ENCODE data around the gene TP53INP2. TPM values are rescaled to one million over a fixed set of nuclear protein-coding genes. Genes with fewer than 3 reads are reported as not detected.

TP53INP2 gene
- total and polyA plus RNA-seq, 2 of the 8 experiments (the other 6 are each of a cell fraction or from before 2014, with no cell fraction given), result 2.4 to 4.8 TPM

DNA sequence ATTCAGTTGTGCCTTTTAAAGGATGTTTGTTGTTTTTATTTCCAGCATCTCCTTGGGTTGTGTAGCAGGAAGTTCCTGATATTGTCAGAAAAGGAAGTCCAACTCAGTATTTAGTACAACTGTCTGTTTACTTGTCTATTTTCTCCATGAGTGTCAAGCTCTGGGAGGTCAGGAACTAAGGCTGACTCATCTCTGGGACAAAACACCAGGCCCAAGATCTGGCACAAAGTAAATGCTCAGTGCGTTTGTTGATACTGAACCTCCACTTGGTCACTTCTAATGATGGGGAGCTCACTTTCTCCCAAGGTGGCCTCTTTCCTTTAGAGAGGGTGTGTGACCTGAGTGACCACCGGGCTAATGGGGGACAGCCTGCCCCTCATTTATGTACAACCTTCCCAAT is 14.7 kb upstream of the TP53INP2 start (continued):
- TF ChIP-seq, protein P1, sequence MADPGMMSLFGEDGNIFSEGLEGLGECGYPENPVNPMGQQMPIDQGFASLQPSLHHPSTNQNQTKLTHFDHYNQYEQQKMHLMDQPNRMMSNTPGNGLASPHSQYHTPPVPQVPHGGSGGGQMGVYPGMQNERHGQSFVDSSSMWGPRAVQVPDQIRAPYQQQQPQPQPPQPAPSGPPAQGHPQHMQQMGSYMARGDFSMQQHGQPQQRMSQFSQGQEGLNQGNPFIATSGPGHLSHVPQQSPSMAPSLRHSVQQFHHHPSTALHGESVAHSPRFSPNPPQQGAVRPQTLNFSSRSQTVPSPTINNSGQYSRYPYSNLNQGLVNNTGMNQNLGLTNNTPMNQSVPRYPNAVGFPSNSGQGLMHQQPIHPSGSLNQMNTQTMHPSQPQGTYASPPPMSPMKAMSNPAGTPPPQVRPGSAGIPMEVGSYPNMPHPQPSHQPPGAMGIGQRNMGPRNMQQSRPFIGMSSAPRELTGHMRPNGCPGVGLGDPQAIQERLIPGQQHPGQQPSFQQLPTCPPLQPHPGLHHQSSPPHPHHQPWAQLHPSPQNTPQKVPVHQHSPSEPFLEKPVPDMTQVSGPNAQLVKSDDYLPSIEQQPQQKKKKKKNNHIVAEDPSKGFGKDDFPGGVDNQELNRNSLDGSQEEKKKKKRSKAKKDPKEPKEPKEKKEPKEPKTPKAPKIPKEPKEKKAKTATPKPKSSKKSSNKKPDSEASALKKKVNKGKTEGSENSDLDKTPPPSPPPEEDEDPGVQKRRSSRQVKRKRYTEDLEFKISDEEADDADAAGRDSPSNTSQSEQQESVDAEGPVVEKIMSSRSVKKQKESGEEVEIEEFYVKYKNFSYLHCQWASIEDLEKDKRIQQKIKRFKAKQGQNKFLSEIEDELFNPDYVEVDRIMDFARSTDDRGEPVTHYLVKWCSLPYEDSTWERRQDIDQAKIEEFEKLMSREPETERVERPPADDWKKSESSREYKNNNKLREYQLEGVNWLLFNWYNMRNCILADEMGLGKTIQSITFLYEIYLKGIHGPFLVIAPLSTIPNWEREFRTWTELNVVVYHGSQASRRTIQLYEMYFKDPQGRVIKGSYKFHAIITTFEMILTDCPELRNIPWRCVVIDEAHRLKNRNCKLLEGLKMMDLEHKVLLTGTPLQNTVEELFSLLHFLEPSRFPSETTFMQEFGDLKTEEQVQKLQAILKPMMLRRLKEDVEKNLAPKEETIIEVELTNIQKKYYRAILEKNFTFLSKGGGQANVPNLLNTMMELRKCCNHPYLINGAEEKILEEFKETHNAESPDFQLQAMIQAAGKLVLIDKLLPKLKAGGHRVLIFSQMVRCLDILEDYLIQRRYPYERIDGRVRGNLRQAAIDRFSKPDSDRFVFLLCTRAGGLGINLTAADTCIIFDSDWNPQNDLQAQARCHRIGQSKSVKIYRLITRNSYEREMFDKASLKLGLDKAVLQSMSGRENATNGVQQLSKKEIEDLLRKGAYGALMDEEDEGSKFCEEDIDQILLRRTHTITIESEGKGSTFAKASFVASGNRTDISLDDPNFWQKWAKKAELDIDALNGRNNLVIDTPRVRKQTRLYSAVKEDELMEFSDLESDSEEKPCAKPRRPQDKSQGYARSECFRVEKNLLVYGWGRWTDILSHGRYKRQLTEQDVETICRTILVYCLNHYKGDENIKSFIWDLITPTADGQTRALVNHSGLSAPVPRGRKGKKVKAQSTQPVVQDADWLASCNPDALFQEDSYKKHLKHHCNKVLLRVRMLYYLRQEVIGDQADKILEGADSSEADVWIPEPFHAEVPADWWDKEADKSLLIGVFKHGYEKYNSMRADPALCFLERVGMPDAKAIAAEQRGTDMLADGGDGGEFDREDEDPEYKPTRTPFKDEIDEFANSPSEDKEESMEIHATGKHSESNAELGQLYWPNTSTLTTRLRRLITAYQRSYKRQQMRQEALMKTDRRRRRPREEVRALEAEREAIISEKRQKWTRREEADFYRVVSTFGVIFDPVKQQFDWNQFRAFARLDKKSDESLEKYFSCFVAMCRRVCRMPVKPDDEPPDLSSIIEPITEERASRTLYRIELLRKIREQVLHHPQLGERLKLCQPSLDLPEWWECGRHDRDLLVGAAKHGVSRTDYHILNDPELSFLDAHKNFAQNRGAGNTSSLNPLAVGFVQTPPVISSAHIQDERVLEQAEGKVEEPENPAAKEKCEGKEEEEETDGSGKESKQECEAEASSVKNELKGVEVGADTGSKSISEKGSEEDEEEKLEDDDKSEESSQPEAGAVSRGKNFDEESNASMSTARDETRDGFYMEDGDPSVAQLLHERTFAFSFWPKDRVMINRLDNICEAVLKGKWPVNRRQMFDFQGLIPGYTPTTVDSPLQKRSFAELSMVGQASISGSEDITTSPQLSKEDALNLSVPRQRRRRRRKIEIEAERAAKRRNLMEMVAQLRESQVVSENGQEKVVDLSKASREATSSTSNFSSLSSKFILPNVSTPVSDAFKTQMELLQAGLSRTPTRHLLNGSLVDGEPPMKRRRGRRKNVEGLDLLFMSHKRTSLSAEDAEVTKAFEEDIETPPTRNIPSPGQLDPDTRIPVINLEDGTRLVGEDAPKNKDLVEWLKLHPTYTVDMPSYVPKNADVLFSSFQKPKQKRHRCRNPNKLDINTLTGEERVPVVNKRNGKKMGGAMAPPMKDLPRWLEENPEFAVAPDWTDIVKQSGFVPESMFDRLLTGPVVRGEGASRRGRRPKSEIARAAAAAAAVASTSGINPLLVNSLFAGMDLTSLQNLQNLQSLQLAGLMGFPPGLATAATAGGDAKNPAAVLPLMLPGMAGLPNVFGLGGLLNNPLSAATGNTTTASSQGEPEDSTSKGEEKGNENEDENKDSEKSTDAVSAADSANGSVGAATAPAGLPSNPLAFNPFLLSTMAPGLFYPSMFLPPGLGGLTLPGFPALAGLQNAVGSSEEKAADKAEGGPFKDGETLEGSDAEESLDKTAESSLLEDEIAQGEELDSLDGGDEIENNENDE (IDR thresholded peaks at IDR 0.05; ENCODE audit: insufficient replicate concordance, low read length), result no peak
- no peak for TF ChIP-seq GABPA (IDR thresholded peaks at IDR 0.05; ENCODE audit: borderline replicate concordance, insufficient read depth, low read length)
